Hematopoietic multipotent progenitor cell treated with erythropoietin and hydrocortisone succinate and interleukin-3 and kit ligand, for 15 days (in vitro differentiated cells): ENCODE results near the gene PSORS1C1.
"Not testable (repeated sequence)": the region's sequence is repeated elsewhere in the genome, so short reads cannot be mapped to it uniquely, and the experiment has no call there.

Experiments used
- DNase-seq: peaks from one replicate; pipeline ENCODE4 v3.0.0-alpha.2; 2015; ENCODE audit warnings: low spot score

PSORS1C1 gene

GRCh38 chr6:31114541-31114878 lies at the start of gene PSORS1C1:
PSORS1C1 (plus strand) TSS chr6:31114800; CDS start chr6:31129633, 14,833 bp downstream.
- no peak for DNase-seq

GRCh38 chr6:31065556-31065955 lies 49.0 kb upstream of the PSORS1C1 start:
- no peak for DNase-seq

- not testable (repeated sequence) for DNase-seq
Observed at GRCh38 chr6:31067028-31067427, 47.6 kb upstream of the PSORS1C1 start.

- not testable (repeated sequence) for DNase-seq
Observed at GRCh38 chr6:31067891-31068668, 46.5 kb upstream of the PSORS1C1 start.

GRCh38 chr6:31068669-31069340 lies 45.8 kb upstream of the PSORS1C1 start:
- peak; percentile 66 for DNase-seq

- no peak for DNase-seq
Observed at GRCh38 chr6:31070711-31071197, 43.8 kb upstream of the PSORS1C1 start.

- no peak for DNase-seq
Observed at GRCh38 chr6:31074401-31074800, 40.2 kb upstream of the PSORS1C1 start.

- no peak for DNase-seq
Observed at GRCh38 chr6:31075528-31075927, 39.1 kb upstream of the PSORS1C1 start.

- DNase-seq = no peak
Observed at GRCh38 chr6:31076611-31077010, 38.0 kb upstream of the PSORS1C1 start.

GRCh38 chr6:31079656-31080261 lies 34.8 kb upstream of the PSORS1C1 start:
- peak; percentile 49 for DNase-seq

GRCh38 chr6:31081872-31082271 lies 32.7 kb upstream of the PSORS1C1 start:
- no peak for DNase-seq

GRCh38 chr6:31083742-31084354 lies 30.8 kb upstream of the PSORS1C1 start:
- DNase-seq = no peak

GRCh38 chr6:31086788-31087440 lies 27.7 kb upstream of the PSORS1C1 start:
- DNase-seq = no peak

- DNase-seq = peak; percentile 87
Observed at GRCh38 chr6:31087494-31088089, 27.0 kb upstream of the PSORS1C1 start.

GRCh38 chr6:31090275-31090972 lies 24.2 kb upstream of the PSORS1C1 start:
- no peak for DNase-seq

- no peak for DNase-seq
Observed at GRCh38 chr6:31090973-31091364, 23.6 kb upstream of the PSORS1C1 start.

- DNase-seq = peak; percentile 33
Observed at GRCh38 chr6:31091680-31092079, 22.9 kb upstream of the PSORS1C1 start.

GRCh38 chr6:31092238-31092637 lies 22.4 kb upstream of the PSORS1C1 start:
- no peak for DNase-seq

- DNase-seq = peak; percentile 64
Observed at GRCh38 chr6:31092769-31093505, 21.7 kb upstream of the PSORS1C1 start.

- DNase-seq = no peak
Observed at GRCh38 chr6:31094389-31094881, 20.2 kb upstream of the PSORS1C1 start.
